ENCODE results near the gene FBRS. TPM values are rescaled to one million over a fixed set of nuclear protein-coding genes. Genes with fewer than 3 reads are reported as not detected.
A peak's percentile ranks its signal among the peaks of the same experiment; 100 is the strongest.

Gene FBRS
- total RNA-seq, 4 donors from 2014 or later: 51.2 to 167 (median 72.2) TPM

DNA sequence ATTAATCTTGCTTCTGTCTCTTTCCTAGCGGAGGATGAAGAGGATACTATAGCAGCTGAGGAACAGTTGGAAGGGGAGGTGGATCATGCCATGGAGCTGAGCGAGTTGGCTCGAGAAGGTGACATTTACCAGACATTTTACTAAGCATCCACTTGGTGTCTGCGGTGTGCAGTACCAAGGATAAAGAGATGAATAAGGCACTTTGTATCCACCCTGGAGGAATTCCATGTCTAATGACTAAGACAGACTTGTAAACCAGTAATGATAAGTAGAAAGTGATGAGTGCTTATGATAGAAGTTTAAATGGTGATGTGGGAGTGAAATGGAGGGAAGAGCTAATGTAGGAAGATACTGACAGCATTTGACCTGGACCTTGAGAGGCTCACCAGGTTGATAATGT lies 52.7 kb downstream of the FBRS start:
- TF ChIP-seq, protein P1, sequence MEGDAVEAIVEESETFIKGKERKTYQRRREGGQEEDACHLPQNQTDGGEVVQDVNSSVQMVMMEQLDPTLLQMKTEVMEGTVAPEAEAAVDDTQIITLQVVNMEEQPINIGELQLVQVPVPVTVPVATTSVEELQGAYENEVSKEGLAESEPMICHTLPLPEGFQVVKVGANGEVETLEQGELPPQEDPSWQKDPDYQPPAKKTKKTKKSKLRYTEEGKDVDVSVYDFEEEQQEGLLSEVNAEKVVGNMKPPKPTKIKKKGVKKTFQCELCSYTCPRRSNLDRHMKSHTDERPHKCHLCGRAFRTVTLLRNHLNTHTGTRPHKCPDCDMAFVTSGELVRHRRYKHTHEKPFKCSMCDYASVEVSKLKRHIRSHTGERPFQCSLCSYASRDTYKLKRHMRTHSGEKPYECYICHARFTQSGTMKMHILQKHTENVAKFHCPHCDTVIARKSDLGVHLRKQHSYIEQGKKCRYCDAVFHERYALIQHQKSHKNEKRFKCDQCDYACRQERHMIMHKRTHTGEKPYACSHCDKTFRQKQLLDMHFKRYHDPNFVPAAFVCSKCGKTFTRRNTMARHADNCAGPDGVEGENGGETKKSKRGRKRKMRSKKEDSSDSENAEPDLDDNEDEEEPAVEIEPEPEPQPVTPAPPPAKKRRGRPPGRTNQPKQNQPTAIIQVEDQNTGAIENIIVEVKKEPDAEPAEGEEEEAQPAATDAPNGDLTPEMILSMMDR (IDR thresholded peaks at IDR 0.05): no peak
- no peak for TF ChIP-seq POLR2A (IDR thresholded peaks at IDR 0.05)
- no peaks in the 10 kb centered on the region for H3K9me3 ChIP-seq
- no peak overlapping the region for H3K27ac ChIP-seq
- peaks cover 0 to 100% (median 0%) of the 10 kb centered on the region in 3 donors for H3K36me3 ChIP-seq
- no peaks in the 10 kb centered on the region for H3K4me1 ChIP-seq
- DNase-seq: no peak
- H3K4me3 ChIP-seq: no peak overlapping the region
- no peaks in the 10 kb centered on the region for H3K27me3 ChIP-seq

DNA sequence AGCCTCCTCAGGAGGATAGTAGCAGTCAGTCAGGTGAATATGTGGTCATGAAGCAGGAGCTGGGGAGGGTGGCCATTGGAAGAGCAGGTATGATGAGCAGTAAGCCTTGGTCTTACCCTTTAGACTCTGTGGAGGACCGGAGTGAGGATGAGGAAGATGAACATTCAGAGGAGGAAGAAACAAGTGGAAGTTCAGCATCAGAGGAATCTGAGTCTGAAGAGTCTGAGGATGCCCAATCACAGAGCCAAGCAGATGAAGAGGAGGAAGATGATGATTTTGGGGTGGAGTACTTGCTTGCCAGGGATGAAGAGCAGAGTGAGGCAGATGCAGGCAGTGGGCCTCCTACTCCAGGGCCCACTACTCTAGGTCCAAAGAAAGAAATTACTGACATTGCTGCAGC lies 53.5 kb downstream of the FBRS start:
- DNase-seq: no peak
- Histone ChIP-seq H3K27me3 (no peaks in the 10 kb centered on the region), H3K27ac (no peak overlapping the region), H3K36me3 (peaks cover 0 to 100% (median 0%) of the 10 kb centered on the region in 3 donors), H3K4me1 (no peaks in the 10 kb centered on the region), H3K9me3 (no peaks in the 10 kb centered on the region), H3K4me3 (no peak overlapping the region)
- TF ChIP-seq, protein P1 (IDR thresholded peaks at IDR 0.05): no peak
- TF ChIP-seq POLR2A (IDR thresholded peaks at IDR 0.05): no peak

DNA sequence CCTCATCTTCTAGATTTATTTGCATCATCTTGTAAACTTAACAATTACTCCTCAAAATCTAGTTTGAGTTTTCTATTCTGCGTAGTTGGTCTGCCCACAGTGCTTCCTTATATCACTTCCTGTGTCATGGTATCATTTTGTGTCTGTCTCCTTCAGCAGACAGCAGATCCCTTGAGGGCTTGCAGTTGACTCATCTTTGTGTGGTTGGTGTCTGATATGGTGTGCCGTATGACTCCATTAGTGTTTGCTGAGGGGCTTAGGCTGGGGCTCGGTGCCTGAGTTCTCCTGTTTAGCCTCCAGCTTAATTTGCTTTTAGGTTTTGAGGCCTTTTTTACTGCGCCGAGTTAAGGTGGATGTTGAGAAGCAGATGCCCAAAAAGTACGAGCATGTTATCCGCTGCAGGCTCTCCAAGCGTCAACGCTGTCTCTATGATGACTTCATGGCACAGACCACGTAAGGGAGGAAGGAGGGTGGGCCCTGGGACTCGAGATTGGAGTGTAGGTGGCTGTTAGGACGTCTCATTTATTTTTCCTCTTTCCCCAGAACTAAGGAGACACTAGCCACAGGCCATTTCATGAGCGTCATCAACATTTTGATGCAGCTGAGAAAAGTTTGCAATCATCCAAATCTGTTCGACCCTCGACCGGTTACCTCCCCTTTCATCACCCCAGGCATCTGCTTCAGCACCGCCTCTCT lies 57.7 kb downstream of the FBRS start:
- H3K27me3 ChIP-seq: no peaks in the 10 kb centered on the region
- DNase-seq: no peak
- H3K27ac ChIP-seq: peak overlapping the region in 2 of 4 donors; percentile 25 to 34
- H3K4me3 ChIP-seq: no peak overlapping the region
- TF ChIP-seq POLR2A (IDR thresholded peaks at IDR 0.05): no peak
- TF ChIP-seq, protein P1 (IDR thresholded peaks at IDR 0.05): no peak
- no peaks in the 10 kb centered on the region for H3K9me3 ChIP-seq
- no peaks in the 10 kb centered on the region for H3K4me1 ChIP-seq
- peaks cover 0 to 100% (median 0%) of the 10 kb centered on the region in 3 donors for H3K36me3 ChIP-seq

DNA sequence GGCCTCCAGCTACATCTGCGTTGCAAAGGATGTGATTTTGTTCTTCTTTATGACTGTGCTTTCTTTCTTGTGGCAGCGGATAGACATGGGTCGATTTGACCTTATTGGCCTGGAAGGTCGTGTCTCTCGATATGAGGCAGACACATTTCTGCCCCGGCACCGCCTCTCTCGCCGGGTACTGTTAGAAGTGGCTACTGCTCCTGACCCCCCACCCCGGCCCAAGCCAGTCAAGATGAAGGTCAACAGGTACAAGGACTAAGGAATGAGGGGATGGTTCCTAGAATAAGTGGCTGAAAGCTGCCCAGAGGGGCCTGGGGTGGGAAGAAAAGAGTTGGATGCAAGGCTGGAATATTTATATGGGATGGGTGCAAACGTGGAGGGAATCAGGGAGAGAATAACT lies 61.9 kb downstream of the FBRS start:
- H3K27me3 ChIP-seq: no peaks in the 10 kb centered on the region
- H3K4me3 ChIP-seq: no peak overlapping the region
- peaks cover 0 to 10% (median 0%) of the 10 kb centered on the region in 4 donors for H3K4me1 ChIP-seq
- no peaks in the 10 kb centered on the region for H3K9me3 ChIP-seq
- TF ChIP-seq, protein P1 (IDR thresholded peaks at IDR 0.05): no peak
- no peak for TF ChIP-seq POLR2A (IDR thresholded peaks at IDR 0.05)
- H3K36me3 ChIP-seq: peaks cover 0 to 100% (median 3%) of the 10 kb centered on the region in 3 donors
- peak in 1 of 3 donors; percentile 15 for DNase-seq
- no peak overlapping the region for H3K27ac ChIP-seq

Small RNA genes within 50 kb of the gene (small RNA-seq; reads per million reads assigned to genes)
- gene AC093249.1: 0 reads per million in 2 donors
- 0 reads per million in 2 donors for gene RNU6-1043P
- gene RNU6-416P: 0 reads per million in 2 donors
- gene SNORA30: 0.64 to 1.2 reads per million in 2 donors

Other genes with a start within 250 kb of the FBRS start
- 10 to 100 TPM; 20.7 to 33.3 (median 27.6) TPM for gene DCTPP1, start 228.4 kb upstream of the FBRS start, total RNA-seq
- 100 to 1,000 TPM in 2 of 4 donors, 10 to 100 TPM in 2; 47.9 to 130 (median 106) TPM for gene SEPHS2, start 212.6 kb upstream of the FBRS start, total RNA-seq
- 10 to 100 TPM in 3 of 4 donors, 1 to 10 TPM in 1; 4.3 to 52.0 (median 13.0) TPM for gene ITGAL, start 185.7 kb upstream of the FBRS start, total RNA-seq
- gene ZNF768, start 131.9 kb upstream of the FBRS start, total RNA-seq: 10 to 100 TPM; 19.8 to 64.8 (median 54.1) TPM
- gene ZNF747, start 123.6 kb upstream of the FBRS start, total RNA-seq: 10 to 100 TPM; 12.4 to 22.8 (median 19.1) TPM
- gene ZNF764, start 100.1 kb upstream of the FBRS start, total RNA-seq: 10 to 100 TPM in 3 of 4 donors, 1 to 10 TPM in 1; 5.8 to 22.5 (median 19.8) TPM
- gene ZNF688, start 86.7 kb upstream of the FBRS start, total RNA-seq: 10 to 100 TPM; 38.6 to 53.3 (median 41.1) TPM
- gene ZNF785, start 72.7 kb upstream of the FBRS start, total RNA-seq: 10 to 100 TPM; 13.7 to 55.0 (median 29.3) TPM
- gene ZNF689, start 48.0 kb upstream of the FBRS start, total RNA-seq: 10 to 100 TPM in 2 of 4 donors, 1 to 10 TPM in 2; 7.5 to 12.5 (median 9.9) TPM
- gene PRR14, start 7.5 kb upstream of the FBRS start, total RNA-seq: 100 to 1,000 TPM in 1 of 4 donors, 10 to 100 TPM in 3; 45.5 to 107 (median 65.0) TPM
- gene SRCAP, start 40.7 kb downstream of the FBRS start, total RNA-seq: 100 to 1,000 TPM in 1 of 4 donors, 10 to 100 TPM in 3; 50.4 to 109 (median 81.8) TPM
- 10 to 100 TPM; 38.9 to 94.1 (median 57.7) TPM for gene PHKG2, start 90.0 kb downstream of the FBRS start, total RNA-seq
- gene CFAP119, start 103.6 kb downstream of the FBRS start, total RNA-seq: 10 to 100 TPM in 1 of 4 donors, 1 to 10 TPM in 3; 2.9 to 17.3 (median 4.2) TPM
- gene RNF40, start 103.9 kb downstream of the FBRS start, total RNA-seq: 100 to 1,000 TPM in 1 of 4 donors, 10 to 100 TPM in 3; 45.0 to 115 (median 73.0) TPM
- 10 to 100 TPM; 10.9 to 28.7 (median 19.0) TPM for gene ZNF629, start 128.8 kb downstream of the FBRS start, total RNA-seq
- gene BCL7C, start 235.6 kb downstream of the FBRS start, total RNA-seq: 10 to 100 TPM; 12.1 to 23.9 (median 17.8) TPM
- gene CTF1, start 238.2 kb downstream of the FBRS start, total RNA-seq: 1 to 10 TPM in 1 of 4 donors, not detected in 3; 1.2 TPM